IgD-negative memory B cell (primary cell): ENCODE data around the gene LUM. TPM values are rescaled to one million over a fixed set of nuclear protein-coding genes. Genes with fewer than 3 reads are reported as not detected.

Experiments used
- H3K27ac Mint-ChIP-seq, 3 donors: one replicate each; pipeline ENCODE4 v1.8.0; 2020 to 2022; ENCODE audit warnings: mild to moderate bottlenecking in 3 of 3, mixed read lengths in 3 of 3, moderate library complexity in 1 of 3
- H3K27me3 Mint-ChIP-seq: one replicate; pipeline ENCODE4 v1.8.0; 2021; ENCODE audit warnings: mixed read lengths
- H3K36me3 Mint-ChIP-seq: one replicate; pipeline ENCODE4 v1.8.0; 2020; ENCODE audit warnings: mild to moderate bottlenecking, mixed read lengths
- H3K4me1 Mint-ChIP-seq, 3 donors: one replicate each; pipeline ENCODE4 v1.8.0; 2020 to 2022; ENCODE audit warnings: mixed read lengths in 3 of 3, mild to moderate bottlenecking in 1 of 3
- H3K4me3 Mint-ChIP-seq, 4 donors: one replicate each; pipeline ENCODE4 v1.8.0; 2020 to 2022; ENCODE audit warnings: mild to moderate bottlenecking in 4 of 4, mixed read lengths in 4 of 4, moderate library complexity in 3 of 4
- H3K9me3 Mint-ChIP-seq, 3 donors: one replicate each; pipeline ENCODE4 v1.8.0; 2020 to 2021; ENCODE audit warnings: mixed read lengths in 3 of 3, mild to moderate bottlenecking in 1 of 3
- polyA plus RNA-seq: library from polyadenylated mRNA; unstranded; fragments of 300-500 nt; fragmentation: Illumina TruSeq; gene quantifications from one replicate; pipeline ENCODE4 v1.2.3, GENCODE V29; 2021

The LUM gene
- polyA plus RNA-seq, 1 donor from 2014 or later, result not detected

DNA sequence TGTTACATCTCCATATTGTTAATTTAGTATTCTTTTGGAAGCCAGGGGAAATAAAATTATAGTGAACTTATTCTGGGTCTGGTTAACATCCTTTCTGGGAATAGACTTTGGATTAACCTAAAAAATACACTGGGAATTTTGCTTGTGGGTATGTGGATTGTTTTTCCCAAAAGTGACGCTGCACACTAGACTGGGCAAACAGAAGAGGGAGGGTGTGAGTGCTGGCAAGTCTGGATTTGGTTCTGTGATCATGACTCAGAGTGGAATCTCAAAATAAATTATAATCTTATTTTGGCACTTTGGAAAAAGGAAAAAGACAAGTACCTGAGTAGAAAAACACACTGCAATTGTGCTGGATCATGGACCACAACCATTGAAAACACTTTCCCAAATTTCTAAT lies 15.2 kb upstream of the LUM start:
- no peaks in the 10 kb centered on the region for H3K27me3 Mint-ChIP-seq
- peaks cover 0 to 4% (median 0%) of the 10 kb centered on the region in 3 donors for H3K9me3 Mint-ChIP-seq
- H3K36me3 Mint-ChIP-seq, result no peaks in the 10 kb centered on the region
- no peak overlapping the region for H3K4me3 Mint-ChIP-seq
- no peak overlapping the region for H3K27ac Mint-ChIP-seq
- peaks cover 0 to 2% (median 0%) of the 10 kb centered on the region in 3 donors for H3K4me1 Mint-ChIP-seq

DNA sequence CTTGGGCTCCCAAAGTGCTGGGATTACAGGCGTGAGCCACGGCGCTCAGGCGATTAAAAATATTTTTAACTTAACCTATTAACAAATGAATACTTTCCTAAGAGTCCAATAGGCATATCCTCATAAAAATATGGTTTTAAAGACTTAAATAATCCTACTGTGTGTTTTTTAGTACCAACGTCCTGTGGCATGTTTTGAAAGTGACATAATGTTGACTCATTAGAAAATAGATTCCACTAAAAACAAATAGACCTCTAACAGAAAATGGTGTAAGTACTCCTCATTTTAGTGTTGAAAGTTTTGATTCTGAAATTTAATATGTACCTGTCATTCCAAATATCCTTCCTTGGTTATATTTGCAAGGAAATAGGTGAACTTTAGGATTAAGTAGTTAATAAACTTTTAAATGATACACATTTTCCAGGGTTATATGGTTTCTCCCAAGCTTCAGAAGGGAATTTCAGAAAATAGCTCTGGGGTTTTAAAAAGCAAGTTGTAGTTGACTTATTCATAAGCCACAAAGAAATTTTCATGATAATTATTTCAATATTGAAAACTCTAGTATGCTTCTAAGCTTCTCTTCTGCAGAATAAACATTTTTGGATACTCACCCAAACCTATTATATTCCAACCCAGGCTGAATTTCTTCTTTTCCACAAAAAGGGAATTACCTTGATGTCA lies 12.1 kb upstream of the LUM start:
- Mint-ChIP-seq H3K27me3 (no peaks in the 10 kb centered on the region), H3K9me3 (peaks cover 0 to 4% (median 0%) of the 10 kb centered on the region in 3 donors), H3K4me1 (no peaks in the 10 kb centered on the region), H3K4me3 (no peak overlapping the region), H3K36me3 (no peaks in the 10 kb centered on the region), H3K27ac (no peak overlapping the region)

DNA sequence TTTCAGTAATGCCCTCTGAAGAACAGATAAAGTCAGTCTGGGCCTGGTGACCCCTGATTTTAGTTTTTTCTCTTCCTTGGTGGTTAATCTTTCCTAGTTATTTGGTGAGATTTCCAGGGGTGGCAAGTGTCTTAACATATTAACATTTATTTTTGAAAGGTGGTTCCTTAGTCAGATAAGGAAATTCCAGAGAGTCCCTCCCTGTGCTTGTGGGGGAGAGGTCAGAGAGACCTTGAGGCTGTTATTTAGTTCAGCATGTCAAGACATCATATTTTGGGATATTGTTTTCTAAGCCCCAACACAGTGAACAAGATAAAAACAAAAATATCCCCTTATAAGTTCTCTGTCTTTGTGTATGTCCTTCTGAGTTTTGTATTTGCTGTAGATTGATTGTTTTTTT lies 9.5 kb upstream of the LUM start:
- H3K27me3 Mint-ChIP-seq, result no peaks in the 10 kb centered on the region
- no peaks in the 10 kb centered on the region for H3K4me1 Mint-ChIP-seq
- no peak overlapping the region for H3K4me3 Mint-ChIP-seq
- peak overlapping the region in 1 of 3 donors; percentile 12 for H3K27ac Mint-ChIP-seq
- peaks cover 0 to 4% (median 0%) of the 10 kb centered on the region in 3 donors for H3K9me3 Mint-ChIP-seq
- no peaks in the 10 kb centered on the region for H3K36me3 Mint-ChIP-seq

DNA sequence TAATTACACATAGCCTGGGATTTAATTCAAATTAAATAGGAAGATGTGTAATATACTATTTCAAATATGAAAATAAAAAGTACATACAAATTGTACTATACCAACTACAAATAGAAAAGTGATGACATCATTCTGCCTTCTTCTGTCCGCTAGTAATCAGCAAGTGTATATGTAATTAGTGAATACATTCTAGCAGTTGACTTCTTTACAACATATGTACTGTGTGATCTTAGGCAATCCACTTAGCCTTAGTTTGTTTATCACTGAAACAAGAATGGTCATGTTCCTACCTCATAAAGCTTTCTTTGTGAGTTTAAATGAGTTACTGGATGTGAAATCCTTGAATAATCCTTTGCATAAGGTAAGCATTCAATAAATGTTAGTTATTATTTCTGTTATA lies 7.8 kb upstream of the LUM start:
- no peaks in the 10 kb centered on the region for H3K27me3 Mint-ChIP-seq
- no peaks in the 10 kb centered on the region for H3K4me1 Mint-ChIP-seq
- no peaks in the 10 kb centered on the region for H3K36me3 Mint-ChIP-seq
- peaks cover 0 to 2% (median 0%) of the 10 kb centered on the region in 3 donors for H3K9me3 Mint-ChIP-seq
- no peak overlapping the region for H3K27ac Mint-ChIP-seq
- H3K4me3 Mint-ChIP-seq, result no peak overlapping the region

DNA sequence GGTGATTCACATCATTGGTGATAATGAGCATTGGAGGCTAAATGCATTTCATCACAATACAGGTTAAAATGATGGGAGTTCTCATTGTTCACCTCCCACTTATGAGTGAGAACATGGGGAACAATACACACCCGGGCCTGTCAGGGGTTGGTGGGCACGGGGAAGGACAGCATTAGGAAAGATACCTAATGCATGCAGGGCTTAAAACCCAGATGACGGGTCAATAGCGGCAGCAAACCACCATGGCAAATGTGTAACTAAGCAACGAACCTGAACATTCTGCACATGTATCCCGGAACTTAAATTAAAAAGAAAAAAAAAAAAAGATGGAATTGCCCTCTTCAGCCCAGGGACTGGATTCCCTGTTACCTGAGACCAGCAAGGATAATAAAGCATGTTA lies 2.3 kb upstream of the LUM start:
- Mint-ChIP-seq H3K9me3 (no peaks in the 10 kb centered on the region), H3K4me3 (no peak overlapping the region)

DNA sequence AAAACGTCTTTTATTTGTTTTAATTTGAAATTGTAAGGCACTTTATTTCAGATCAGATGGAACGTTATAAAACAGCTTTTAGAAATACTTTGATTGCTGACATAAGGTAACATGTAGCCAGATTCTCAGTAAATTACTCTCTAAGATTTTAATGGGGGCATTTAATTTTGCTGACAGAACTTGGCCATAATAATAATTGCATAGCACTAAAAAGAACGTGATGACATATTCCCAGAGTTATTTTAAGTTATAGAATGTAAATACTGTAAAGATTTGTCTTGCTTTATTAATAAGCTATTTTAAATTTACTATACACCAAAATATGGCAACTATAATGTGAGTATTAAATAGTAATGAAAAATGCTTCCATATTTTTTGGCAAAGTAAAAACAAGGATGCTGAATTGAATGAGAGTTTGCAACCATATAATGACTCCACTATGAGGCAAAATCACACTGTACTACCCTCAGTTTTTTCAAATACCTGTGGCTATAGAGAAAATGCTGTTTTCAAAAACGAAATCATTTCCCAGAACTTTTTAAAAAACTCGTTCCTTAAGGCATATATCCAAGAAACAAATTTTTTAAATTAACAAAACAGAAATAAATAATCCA lies 876 bp downstream of the LUM start:
- Mint-ChIP-seq H3K9me3 (no peaks in the 10 kb centered on the region), H3K36me3 (no peaks in the 10 kb centered on the region), H3K4me1 (peaks cover 0 to 2% (median 0%) of the 10 kb centered on the region in 3 donors), H3K27me3 (peaks cover 2% of the 10 kb centered on the region), H3K27ac (no peak overlapping the region), H3K4me3 (no peak overlapping the region)

More for the DNA sequence above, 2.3 kb upstream of the LUM start:
- Mint-ChIP-seq H3K4me1 (peaks cover 0 to 1% (median 0%) of the 10 kb centered on the region in 3 donors), H3K36me3 (no peaks in the 10 kb centered on the region), H3K27me3 (no peaks in the 10 kb centered on the region), H3K27ac (no peak overlapping the region)

DNA sequence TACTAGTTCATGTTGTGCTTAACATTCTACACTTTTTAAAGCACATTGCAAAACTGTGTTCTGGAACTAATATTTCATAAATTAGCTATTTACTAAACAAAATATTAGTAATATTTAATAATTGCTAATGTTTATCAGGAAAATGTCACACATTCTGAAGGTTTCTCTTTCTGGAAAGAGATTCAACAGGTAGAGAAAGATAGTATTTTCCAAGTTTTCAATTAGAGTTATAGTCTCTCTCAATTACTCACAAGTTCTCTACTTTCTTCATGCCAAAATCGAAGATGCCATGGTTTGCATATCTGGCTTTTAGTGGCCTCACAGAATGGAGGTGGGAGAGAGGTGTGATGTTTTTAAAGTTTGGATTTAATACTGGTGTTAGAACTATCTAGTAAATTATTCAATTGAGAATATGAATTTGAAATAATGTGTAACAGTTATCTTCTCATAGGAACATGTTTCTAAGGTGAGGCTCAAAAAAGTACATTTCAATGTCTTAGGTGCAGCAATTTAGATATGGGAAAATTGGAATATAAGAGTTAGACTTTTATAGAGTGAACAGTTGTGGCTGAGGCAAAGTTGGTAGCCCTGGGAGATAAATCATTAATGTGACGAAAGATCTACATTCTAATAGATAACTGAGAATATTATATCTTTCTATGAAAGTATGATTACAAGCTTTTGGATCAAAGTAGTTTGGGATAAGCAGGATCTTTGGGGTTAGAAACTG lies 1.5 kb downstream of the LUM start:
- peaks cover 0 to 2% (median 0%) of the 10 kb centered on the region in 3 donors for H3K4me1 Mint-ChIP-seq
- peaks cover 2% of the 10 kb centered on the region for H3K27me3 Mint-ChIP-seq
- H3K9me3 Mint-ChIP-seq, result no peaks in the 10 kb centered on the region
- no peaks in the 10 kb centered on the region for H3K36me3 Mint-ChIP-seq
- no peak overlapping the region for H3K4me3 Mint-ChIP-seq
- no peak overlapping the region for H3K27ac Mint-ChIP-seq

DNA sequence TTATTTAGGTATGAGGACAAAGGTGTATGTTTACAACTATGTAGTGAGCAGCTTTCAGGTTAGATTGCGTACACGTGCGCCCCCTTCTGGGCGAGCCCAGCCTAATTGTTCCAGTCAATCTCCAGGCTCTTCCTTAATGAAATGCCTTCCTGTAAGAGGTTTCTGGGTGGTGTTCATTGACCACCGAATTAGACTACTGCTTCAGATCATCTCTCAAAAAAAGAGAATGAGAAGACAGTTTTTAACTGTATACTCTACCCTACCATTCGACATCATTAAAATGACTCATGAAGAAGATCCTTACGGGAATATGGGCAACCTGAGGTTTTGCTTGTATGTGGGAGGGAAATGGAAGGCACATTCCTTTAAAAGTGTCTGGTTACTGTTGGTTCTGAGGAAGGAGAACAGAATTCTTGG lies 2.1 kb downstream of the LUM start:
- Mint-ChIP-seq H3K9me3 (no peaks in the 10 kb centered on the region), H3K36me3 (no peaks in the 10 kb centered on the region), H3K27ac (no peak overlapping the region), H3K4me3 (no peak overlapping the region), H3K27me3 (peaks cover 2% of the 10 kb centered on the region), H3K4me1 (peaks cover 0 to 2% (median 0%) of the 10 kb centered on the region in 3 donors)

DNA sequence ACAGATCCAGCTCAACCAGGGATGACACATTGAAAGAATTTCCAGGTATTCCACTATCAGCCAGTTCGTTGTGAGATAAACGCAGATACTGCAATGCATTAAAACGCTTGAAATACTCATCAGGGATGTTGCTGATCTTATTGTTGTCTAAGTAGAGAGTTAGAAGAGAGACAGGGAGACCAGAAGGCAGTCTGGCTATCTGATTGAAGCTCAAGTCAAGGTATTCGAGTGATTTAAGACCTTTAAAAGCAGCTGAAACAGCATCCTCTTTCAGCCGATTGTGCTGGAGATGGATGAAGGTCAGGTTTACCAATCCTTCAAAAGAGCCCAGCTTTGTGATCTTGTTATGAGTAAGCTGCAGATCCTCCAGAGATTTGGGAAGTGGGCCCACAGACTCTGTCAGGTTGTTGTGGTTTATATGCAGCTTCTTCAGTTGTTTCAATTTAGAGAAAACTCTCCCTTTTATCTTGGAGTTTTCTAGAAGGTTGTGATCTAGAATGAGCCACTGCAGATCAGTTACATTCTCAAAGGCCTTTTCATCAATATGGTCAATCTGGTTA lies 3.0 kb downstream of the LUM start:
- Mint-ChIP-seq H3K4me1 (peaks cover 0 to 2% (median 0%) of the 10 kb centered on the region in 3 donors), H3K9me3 (no peaks in the 10 kb centered on the region), H3K27ac (no peak overlapping the region), H3K36me3 (no peaks in the 10 kb centered on the region), H3K27me3 (peaks cover 2% of the 10 kb centered on the region), H3K4me3 (no peak overlapping the region)

DNA sequence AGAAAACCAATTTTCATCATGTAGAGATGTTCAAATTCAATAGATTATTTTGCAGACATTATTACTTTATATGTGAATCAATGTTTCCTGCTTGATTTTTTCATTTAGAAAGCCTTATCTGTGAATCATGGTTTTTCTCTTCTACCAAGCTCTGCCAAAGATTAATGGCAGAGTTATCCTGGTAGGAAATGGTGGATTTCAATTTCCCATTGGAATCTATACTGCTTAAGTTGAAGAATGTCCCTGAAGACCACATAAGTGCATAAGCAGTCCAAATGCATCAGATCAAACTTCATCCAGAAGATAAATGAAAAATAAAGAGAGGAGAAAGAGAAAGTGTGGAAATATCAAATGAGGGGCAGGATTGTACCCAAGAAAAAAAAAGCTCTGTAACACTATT lies 5.0 kb downstream of the LUM start:
- H3K27ac Mint-ChIP-seq, result no peak overlapping the region
- H3K4me1 Mint-ChIP-seq, result peaks cover 0 to 1% (median 0%) of the 10 kb centered on the region in 3 donors
- H3K4me3 Mint-ChIP-seq, result no peak overlapping the region
- H3K9me3 Mint-ChIP-seq, result no peaks in the 10 kb centered on the region
- H3K27me3 Mint-ChIP-seq, result peaks cover 2% of the 10 kb centered on the region
- no peaks in the 10 kb centered on the region for H3K36me3 Mint-ChIP-seq

DNA sequence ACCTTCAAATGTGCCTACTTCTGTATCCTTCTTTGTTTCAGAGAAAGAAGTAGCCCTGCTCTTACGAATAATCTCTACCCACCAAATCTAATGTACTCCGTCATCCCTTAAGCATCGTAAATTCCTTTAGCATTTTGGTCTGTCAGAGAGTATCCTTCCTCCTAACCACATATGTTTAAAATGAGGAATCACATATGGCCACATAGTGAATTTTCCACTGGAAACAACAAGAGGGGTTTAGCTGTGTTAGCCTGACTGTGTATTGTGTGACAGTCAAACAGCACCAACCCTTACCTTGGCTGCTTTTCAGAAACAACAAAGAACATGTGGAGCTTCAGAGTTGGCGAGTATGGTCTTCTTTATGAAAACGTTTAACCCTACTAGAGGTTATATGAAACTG lies 5.5 kb downstream of the LUM start:
- Mint-ChIP-seq H3K36me3 (no peaks in the 10 kb centered on the region), H3K4me3 (no peak overlapping the region), H3K27ac (no peak overlapping the region), H3K4me1 (peaks cover 0 to 1% (median 0%) of the 10 kb centered on the region in 3 donors), H3K27me3 (peaks cover 2% of the 10 kb centered on the region), H3K9me3 (no peaks in the 10 kb centered on the region)

DNA sequence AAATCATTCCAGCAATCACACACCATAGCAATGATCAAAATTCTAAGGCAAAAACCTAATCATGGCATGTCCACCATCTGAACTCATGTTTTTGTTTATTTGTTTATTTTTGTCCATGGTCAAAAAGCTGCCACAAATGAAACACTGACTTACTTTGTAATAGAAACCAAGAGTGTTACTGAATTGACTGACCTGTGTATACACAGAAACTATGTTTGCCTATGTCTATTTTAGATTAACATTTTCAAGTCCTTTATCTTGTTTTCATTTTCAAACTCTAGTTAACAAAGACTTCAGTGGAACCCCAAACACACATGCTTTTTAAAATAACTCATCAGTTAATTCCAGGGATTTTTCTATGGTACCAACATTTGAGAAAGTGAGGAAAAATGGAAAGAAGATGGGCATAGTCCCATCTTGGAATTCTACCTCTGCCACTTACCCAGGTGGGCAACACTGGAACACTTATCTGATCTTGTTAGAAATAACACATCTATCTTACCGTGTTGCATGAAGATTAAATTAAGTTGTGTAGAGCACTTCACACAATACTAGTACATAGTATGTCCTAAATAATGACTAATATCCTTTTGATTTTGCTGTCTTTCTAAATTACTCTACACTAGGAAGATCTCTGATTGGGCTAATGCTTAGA lies 6.4 kb downstream of the LUM start:
- no peak overlapping the region for H3K27ac Mint-ChIP-seq
- H3K27me3 Mint-ChIP-seq, result peaks cover 2% of the 10 kb centered on the region
- H3K4me1 Mint-ChIP-seq, result peaks cover 0 to 1% (median 0%) of the 10 kb centered on the region in 3 donors
- no peaks in the 10 kb centered on the region for H3K9me3 Mint-ChIP-seq
- H3K4me3 Mint-ChIP-seq, result no peak overlapping the region
- no peaks in the 10 kb centered on the region for H3K36me3 Mint-ChIP-seq

DNA sequence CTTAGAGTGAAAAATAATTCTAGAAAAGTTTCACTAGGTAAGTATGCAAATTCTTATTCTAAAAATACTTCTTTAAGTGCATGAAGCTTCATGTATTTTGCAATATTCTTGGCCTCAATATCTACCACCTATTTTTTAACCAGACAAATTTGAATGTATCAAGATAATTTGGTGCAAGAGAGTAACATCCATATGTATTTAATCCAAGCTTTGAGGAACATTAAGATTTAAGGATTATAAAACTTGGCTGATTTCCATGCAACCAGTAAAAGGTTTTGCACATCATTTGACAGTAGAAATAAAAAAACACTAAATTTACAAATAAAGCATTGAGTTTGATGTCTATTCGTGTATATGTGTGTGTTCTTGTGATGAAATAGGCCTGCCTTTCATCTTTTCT lies 7.7 kb downstream of the LUM start:
- Mint-ChIP-seq H3K4me3 (no peak overlapping the region), H3K4me1 (peaks cover 0 to 1% (median 0%) of the 10 kb centered on the region in 3 donors), H3K27me3 (peaks cover 2% of the 10 kb centered on the region), H3K9me3 (no peaks in the 10 kb centered on the region), H3K36me3 (no peaks in the 10 kb centered on the region), H3K27ac (no peak overlapping the region)

DNA sequence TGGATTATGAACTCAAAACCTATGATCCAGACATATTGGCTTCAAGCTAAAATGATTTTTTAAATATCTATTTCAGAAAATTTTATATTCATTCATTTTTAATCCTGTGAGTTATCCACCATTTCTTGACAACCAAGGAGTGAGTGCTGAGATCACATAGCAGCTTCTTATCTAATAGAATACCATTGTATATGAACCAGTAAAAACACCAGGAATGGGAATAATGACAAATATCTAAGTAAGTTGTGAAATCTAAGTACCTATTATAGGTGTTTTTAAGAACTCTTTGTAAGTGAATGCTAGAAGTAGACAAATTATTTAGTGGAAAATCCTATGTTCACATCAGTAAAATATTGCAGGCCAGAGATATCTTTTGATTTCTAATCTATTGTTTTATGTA lies 8.2 kb downstream of the LUM start:
- Mint-ChIP-seq H3K9me3 (no peaks in the 10 kb centered on the region), H3K27ac (no peak overlapping the region), H3K27me3 (peaks cover 2% of the 10 kb centered on the region), H3K4me3 (no peak overlapping the region), H3K36me3 (no peaks in the 10 kb centered on the region), H3K4me1 (peaks cover 0 to 1% (median 0%) of the 10 kb centered on the region in 3 donors)

DNA sequence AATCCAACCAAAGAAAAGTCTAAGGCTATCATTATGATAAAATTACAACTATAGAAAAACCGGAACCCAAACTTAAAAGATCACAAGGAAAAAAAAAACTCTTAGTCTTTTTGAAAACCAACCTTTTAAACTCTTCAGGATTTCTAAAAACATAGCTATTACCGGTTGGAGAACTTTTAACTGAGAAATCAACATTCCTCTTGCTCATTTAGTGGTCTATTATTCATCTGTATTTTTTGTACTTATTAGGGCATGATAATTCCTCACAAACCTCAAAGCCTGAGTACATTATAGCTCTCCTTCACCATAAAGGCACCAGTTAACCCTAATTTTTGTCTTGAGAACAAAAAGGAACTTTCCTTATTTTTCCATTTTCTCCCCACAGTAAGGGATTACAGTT lies 10.4 kb downstream of the LUM start:
- no peak overlapping the region for H3K4me3 Mint-ChIP-seq
- no peak overlapping the region for H3K27ac Mint-ChIP-seq
- no peaks in the 10 kb centered on the region for H3K36me3 Mint-ChIP-seq
- no peaks in the 10 kb centered on the region for H3K9me3 Mint-ChIP-seq
- H3K4me1 Mint-ChIP-seq, result no peaks in the 10 kb centered on the region
- no peaks in the 10 kb centered on the region for H3K27me3 Mint-ChIP-seq
